GM19238 (cell line): ENCODE measurements around the gene CYP19A1.
A peak's percentile ranks its signal among the peaks of the same experiment; 100 is the strongest.

Experiments used
- DNase-seq: peaks from one replicate; pipeline ENCODE4 v3.0.0; 2011; ENCODE audit warnings: low spot score; ENCODE audit not compliant: insufficient read length

CYP19A1 gene

GRCh38 chr15:51185213-51186159 lies 152.9 kb downstream of the CYP19A1 start:
- DNase-seq: no peak

GRCh38 chr15:51184627-51185026 lies 153.8 kb downstream of the CYP19A1 start:
- DNase-seq: no peak

DNA sequence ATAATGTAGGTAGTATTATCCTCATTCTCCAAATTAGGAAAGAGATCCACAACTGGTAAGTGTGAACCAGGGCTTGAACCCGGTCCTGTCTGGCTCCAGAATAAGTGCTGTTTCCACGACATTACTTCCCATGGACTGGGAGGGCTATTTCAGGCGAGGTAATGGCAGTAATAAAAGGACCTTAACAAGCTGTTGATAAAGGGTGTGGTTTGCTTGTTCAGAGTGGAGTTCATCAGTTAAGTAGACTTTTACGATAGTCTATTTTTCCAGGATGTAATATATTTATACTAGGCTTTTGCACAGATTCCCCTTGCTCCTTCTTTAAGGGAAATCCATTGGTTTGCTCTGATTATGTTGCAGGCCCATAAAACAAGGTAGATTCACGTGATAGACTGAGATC lies 155.3 kb downstream of the CYP19A1 start:
- no peak for DNase-seq

DNA sequence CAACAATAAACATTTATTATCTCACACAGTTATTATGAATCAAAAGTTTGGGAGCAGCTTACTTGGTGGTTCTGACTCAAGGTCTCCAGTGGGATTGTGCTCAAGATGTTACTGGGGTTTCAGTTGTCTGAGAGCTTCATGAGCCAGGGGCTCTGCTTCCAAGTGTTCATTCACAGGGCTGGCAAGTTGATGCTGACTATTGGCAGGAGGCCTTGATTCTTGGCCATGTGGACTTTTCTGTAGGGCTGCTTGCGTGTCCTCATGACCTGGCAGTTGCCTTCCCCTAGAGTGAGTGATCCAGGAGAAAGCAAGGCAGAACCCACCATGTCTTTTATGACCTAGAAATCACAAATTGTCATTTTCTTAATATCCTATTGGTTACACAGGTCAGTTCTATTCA lies 156.5 kb downstream of the CYP19A1 start:
- DNase-seq: no peak

GRCh38 chr15:51181221-51181620 lies 157.2 kb downstream of the CYP19A1 start:
- no peak for DNase-seq

GRCh38 chr15:51180534-51180933 lies 157.9 kb downstream of the CYP19A1 start:
- DNase-seq: no peak

- no peak for DNase-seq
These were observed 158.4 kb downstream of the CYP19A1 start for GRCh38 chr15:51180011-51180410.

DNA sequence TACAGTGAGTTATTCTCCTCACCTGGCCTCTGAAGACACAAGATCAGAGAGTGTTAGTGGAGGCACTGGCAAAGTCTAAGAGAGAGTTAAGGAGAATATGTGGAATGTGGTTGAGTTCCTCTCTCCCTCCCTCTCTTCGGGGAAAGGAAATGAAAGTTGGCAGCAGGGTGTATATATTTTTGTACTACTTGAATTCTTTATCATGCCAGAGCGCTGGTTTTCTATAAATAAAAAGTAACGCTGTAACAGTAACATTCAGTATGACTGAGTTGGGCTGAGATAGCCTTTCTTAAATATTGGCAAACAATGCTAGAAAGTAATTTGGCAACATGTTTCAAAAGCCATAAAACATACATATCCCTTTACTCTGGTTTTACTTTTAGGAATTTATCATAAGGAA lies 166.2 kb downstream of the CYP19A1 start:
- no peak for DNase-seq

DNA sequence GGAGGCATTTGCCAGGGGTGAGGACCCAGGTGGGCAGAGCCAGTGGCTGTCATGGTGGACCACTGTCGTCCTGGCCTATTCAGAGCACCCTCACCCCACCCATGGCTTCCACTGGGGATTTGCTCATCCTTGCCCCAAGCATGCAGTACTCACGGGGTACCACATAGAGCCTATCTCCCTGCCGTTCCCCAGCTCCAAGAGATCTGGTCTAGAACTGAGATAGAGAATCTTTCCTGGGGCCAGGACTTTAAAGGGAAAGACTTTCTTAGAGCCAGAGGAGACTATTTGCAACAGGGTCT lies 166.8 kb downstream of the CYP19A1 start:
- no peak for DNase-seq

DNA sequence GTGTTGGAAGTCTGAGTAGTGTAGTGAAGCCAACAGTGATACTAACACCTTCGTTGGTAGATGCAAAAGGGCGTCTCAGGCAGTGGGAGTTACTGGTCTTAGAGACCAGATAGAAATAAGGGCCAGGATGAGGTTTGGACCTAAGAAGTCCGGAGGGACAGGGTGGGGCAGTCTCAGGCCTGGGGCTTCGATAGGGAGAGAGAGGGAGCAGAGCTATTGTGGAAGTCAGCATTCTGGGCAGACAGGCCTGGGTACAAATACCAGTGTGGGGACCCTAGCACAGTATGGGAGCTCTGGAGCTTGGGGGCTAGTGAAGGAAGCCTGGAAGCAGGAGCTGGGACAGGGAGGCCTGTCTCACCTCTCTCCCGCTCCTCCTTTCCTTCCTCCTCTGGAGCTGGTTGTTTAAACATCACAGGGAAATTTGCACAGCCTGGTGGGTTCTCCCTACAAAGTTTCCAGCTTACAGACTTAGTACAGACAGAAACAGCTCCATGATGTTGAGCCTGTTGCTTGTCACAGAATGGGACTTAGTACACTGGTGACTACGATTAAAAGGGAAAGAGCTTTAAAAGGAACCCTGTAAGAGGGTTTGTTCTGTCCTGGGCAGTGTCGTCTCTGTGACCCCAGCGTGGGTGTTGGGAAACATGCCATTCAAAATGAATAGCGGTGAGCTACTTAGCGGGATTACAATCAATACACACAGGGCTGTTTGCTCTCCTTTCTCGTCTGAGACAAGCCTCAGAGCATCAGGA lies 167.3 kb downstream of the CYP19A1 start:
- DNase-seq: no peak

GRCh38 chr15:51168700-51169099 lies 169.7 kb downstream of the CYP19A1 start:
- no peak for DNase-seq

GRCh38 chr15:51163843-51164242 lies 174.6 kb downstream of the CYP19A1 start:
- no peak for DNase-seq

DNA sequence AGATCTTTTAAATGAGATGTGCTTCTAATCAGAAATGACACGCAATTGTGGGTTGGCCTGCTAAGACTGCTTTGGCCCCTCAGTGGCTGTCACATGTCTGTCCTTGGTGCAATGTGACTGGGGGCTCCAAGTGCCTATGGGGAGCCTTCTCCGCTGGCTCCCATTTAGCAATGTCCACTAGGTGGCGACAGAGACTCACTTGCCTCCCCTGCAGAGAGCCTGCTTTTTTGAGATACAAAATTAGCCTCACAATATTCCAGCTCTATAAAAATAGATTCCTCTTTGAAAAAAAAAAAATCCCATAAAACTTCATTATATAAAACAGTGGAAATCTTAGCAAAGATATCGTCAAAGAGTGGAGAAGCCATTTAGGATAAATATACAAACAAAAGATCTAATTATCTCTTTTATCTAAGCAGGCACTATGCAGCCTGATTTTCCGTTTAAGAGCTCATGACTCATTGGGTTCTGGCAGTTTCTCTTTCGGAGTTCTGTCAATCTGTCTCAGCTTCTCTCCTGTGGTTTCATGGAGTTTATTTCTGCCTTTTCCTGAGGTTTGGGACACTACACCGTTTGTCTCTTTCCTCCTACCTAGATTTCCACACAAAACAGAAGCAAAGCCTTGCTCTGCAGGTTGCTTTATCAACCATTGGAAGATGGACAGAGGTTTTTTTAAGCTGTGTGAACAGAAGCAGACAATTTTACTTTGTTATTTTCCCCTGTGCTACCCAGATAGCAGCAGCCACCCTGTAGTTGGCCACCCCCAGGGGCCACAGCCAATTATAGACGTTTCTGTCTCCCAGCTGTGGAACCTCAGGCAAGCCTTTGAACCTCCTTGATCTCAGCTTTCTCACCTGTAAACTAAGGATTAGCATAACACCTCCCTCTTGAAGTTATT lies 175.3 kb downstream of the CYP19A1 start:
- peak; percentile 70 for DNase-seq

GRCh38 chr15:51161491-51162220 lies 176.7 kb downstream of the CYP19A1 start:
- no peak for DNase-seq

DNA sequence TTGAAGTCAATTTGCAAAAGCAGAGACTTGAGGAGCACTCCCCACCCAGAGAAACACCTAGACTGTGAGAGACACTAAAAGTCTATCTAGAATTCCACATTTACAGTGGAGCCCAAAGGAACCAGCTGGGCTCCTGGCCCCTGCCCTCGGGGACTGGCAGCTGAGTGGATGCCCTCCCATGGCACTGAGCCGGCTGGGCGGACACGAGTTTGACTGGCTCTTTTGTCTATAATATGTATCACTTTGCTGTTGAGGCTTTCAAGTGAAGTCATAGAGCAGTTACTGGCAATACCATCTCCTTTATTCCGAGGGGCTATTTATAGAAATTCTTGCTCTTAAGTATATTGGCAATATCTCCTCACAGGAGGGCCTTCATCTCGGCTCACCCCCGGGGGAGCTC lies 177.9 kb downstream of the CYP19A1 start:
- no peak for DNase-seq
